Stimulated activated CD8-positive, alpha-beta memory T cell treated with anti-CD3 and anti-CD28 coated beads, Interleukin-7, amount 100 ng/mL, for 1 hour (primary cell): ENCODE measurements around the gene PHYKPL.

ENCODE experiments used
- DNase-seq, 2 donors: peaks; one replicate each; pipeline ENCODE4 v3.0.0-alpha.2; 2020; ENCODE audit warnings: low read depth in 2 of 2

Gene PHYKPL

DNA sequence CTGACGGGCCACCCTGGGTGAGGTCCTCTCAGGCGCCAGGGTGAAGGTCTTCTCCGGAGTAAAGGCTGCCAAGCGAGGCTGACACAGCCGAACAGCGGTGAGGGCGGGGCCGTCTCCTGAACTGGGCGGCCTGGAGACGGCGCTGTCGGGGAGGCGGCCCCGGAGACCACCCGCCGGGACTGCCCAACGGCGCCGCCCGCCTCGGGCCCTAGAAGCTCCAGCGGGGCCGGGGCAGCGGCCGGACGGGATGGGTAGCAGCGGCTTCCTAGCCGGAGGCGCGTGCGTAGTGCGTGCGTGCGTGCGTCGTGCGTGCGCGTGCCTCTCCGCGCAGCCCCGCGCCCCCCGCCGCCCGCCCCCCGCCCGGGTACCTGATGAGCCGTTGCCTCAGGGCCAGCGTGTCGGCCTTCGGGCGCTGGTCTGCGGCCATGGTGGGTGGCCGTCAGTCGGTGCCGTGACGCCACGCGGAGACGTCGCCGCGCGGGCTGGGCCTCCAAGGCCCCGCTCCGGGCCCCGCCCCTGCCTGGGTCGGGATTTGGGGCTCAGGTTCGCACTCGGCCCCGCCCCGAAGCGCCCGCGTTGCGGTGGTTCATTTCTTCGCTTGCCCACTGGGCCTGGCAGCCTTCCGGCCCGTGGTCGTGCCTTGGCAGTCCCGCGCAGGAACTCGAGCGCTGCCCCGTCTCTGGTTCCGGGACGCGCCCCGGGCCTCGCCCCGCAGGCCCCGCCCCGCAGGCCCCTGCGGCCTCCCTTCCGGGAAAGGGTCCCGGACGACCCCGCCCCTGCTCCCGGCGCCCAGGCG is at the start of gene PHYKPL:
PHYKPL (minus strand) TSS at position 679 of the 796 bp plus-strand sequence; CDS start at position 427, 252 bp downstream.
- DNase-seq: peak; percentile 31 to 41

GRCh38 chr5:178282391-178282790 is 49.8 kb upstream of the PHYKPL start:
- DNase-seq: no peak

GRCh38 chr5:178281331-178281730 is 48.7 kb upstream of the PHYKPL start:
- no peak for DNase-seq

- no peak for DNase-seq
Observed at GRCh38 chr5:178280631-178281030, 48.0 kb upstream of the PHYKPL start.

DNA sequence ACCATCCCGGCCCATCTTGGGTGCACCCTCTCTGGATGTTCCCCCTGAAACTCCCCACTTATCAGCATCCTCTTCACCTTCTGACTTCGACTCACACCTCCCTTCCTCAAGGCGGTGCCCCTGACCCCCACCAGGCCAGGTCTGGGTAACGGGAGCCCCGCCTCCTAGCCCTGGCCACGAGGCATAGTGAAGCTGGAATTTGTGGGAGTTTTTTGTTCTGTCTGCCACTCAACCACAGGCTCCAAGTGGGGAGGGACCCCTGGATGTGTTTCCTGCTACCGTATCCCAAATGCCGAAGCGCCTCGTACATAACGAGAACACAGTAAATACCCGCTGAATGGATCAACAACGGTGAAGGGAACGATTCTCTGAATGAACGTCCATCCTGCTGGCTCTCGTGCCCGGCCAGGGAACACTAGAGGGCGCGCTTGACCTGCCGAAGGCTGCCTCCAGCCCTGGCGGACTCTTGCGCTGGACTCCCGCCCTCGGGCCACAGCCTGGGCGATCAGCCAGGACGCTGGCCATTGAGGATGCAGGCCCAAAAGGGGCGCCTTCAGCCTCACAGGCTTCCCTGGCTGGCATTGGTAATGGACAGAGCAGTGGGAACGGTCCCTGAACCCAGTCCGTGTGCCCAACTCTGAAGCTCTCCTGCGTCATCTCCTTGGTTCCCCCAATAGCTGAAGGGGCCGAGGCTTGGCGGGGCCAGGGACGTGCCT is 47.3 kb upstream of the PHYKPL start:
- peak; percentile 23 to 35 for DNase-seq

DNA sequence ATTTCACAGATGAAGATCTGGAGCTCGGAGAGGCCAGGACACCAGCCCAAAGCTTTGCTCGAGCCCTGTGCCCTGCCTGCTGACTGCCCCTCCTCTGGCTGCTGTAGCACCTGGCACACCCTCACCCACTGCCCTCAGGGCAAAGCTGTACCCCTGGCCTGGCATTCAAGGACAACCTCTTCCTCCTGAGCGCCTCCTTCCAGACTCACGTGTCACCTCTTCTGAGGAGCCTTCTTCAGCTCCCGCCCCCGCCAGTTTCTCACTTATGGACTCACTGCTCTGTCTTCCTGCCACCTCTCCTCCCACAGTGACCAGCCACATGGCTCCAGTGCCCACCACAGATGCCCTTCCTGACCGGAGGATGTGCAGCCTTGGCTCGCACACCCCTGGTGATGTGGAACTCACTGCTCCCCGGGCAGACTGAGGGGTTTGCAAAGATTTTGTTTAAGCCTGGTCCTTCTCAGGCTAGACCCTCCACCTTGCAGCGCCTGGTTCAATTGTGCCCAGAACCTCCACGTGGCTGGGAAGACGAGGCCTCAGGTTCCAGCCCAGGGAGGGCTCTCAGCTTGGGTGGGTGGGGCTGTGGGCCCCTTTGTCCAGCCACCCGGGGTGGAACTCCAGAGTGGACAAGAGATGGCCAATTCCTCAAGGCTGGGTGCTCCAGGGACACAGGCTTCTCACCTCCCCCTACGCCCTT is 46.6 kb upstream of the PHYKPL start:
- DNase-seq: no peak

DNA sequence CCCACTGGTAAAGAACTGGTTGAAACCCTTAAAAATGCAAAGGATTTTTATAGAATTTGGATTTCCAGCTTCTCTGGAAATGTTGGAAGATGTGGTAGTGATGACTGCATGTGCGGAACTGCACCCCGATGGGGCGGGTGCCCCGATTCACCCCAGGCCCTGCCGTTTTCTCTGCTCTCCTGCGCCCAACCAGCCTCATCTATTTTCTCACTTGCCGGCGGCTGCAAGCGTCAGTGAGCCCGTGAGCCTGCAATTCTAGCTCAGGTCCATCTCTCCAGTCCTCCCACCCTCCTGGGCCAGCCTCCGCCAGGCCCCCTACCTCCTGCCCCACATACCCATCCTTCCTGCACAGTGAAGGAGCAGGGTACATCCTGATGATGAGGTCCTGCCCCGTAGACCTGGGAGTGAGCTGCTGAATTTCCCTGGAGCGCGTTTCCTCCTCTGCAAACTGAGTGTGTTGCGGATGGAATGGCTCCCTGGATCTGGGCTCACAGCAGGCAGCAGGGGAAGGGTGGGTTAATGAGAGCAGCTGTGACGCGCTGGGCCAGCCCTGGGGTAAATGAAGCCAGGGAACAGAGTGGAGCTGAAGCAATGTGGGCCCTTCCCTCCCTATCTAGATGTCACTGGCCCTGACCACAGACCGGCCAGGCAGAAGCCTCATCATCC is 45.9 kb upstream of the PHYKPL start:
- DNase-seq: no peak

- no peak for DNase-seq
Observed at GRCh38 chr5:178277866-178278265, 45.3 kb upstream of the PHYKPL start.

- no peak for DNase-seq
Observed at GRCh38 chr5:178277346-178277745, 44.7 kb upstream of the PHYKPL start.

GRCh38 chr5:178274781-178275537 is 42.4 kb upstream of the PHYKPL start:
- no peak for DNase-seq

DNA sequence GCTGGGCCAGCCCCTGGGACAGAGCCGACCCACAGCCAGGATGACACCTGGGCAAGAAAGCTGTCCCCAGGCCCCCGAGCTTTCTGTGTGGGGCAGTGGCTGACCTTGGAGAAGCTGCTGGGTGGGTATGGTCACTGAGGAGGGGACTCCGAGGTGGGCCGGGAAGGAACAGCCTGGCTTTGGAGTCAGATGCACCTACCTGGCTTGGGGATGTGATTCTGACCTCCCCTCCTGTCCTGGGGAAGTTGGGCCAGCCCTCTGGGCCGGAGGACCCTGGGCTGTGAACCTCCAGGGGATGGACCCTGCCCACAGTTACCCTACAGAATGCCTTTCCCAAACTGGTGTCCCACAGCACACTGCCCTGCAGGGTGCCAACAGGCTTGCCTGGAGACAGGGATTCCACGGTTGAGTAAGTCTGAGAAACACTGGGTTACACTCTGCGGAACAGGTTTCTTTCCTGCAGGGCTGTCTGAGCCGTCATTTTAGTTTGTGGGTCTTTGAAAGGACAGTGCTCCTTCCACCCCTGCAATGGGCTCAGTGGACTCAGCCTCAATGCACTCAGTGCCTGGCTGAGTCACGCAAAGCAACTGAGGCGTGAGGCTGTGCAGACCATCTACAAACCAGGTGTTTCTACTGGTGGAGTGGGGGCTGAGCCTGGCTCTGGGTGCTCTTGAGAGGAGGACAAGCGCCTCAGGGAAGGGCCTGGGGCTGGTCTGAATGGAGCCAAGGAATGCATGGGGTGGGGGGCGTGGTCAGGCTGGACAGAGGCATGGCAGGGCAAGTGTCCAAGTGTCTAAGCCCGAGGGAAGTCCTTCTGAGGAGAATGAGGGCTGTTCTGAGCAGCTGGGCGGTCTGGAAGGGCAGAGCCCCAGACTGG is 41.3 kb upstream of the PHYKPL start:
- no peak for DNase-seq

DNA sequence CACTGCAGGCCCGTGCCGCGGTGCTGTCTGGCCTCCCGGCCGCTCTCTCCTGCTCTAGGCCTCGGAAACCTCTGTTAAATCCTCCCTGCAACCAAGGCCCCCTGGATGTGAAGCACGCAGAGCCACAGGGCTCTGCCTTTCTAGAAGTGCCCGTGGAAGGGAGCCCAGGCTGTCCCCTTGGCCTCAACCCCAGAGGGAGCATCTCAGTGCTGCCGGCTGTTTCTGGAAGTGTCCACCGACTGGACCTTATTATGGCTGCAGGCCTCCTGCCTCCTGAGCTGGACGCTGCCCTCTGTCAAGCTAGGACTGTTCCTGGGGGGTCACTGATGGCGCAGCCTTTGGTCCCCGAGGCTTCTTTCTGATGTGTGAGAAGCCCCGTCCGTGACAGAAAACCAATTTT is 40.4 kb upstream of the PHYKPL start:
- DNase-seq: no peak

- DNase-seq: no peak
Observed at GRCh38 chr5:178272591-178272990, 40.0 kb upstream of the PHYKPL start.

DNA sequence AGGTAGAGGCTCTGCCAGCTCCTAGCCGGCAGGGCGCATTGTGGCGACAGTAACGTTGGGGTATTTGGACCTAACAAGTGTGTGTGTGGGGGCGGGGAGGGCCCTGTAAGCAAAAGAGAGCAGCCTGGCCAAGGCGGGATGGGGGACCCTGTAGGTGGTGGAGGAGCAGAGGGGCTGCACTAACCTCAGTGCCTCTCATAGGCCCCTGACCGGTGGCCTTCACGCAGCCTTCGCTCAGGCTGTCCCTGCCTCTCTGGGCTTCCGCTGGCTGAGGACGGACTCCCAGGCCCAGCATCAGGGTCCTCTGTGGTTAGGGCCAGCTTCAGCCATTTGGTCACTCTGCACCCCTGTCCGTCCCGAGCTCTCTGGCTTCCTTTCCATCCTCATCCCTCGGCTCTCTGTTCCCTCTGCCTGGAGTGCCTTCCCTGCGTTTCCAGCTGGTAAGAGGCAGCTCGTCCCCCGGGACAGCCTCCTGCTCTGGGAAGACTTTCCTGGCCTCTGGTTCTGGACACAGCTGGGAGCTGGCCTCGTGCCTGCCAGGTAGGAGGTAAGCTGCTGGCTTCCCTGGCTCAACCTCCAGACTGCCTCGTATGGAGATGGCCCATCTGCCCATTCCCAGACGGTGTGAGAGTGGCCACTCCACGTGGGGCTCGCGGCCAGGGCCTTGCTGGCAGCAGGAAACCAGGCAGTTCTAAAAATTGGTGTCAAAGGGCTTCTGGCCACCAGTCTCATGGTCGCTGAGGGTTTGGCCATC is 39.3 kb upstream of the PHYKPL start:
- DNase-seq: no peak

- DNase-seq: no peak
Observed at GRCh38 chr5:178271231-178271630, 38.6 kb upstream of the PHYKPL start.

DNA sequence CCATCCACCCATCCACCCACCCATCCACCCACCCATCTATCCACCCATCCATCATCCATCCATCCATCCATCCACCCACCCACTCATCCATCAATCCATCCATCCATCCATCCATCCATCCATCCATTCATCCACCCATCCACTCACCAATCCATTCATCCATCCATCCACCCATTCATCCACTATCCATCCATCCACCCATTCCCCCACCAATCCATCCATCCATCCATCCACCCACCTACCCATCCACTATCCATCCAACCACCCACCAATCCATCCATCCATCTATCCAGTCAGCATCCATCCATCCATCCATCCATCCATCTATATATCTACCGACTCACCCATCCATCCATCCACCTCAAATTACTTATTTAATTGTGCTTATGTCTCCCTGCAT is 36.9 kb upstream of the PHYKPL start:
- DNase-seq: no peak

- DNase-seq: no peak
Observed at GRCh38 chr5:178267876-178268275, 35.3 kb upstream of the PHYKPL start.

DNA sequence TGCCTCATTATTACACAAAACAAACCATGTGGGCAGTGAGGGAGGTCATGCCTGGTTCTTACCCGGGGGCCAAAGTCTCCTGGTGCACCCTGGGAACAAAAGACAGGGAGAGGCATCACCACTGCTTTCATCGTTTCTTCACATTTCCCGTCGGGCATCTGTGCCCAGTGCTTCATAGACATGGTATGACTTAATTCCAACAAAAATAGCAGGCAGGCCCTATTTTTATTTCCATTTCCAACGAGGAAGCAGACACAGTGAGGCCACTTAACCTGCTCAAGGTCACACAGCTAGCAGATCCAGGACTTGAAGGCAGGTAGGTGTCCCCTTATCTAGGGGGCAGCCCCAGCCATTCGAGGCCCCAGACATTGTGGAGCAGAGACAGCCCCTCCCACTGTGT is 34.6 kb upstream of the PHYKPL start:
- DNase-seq: no peak

- DNase-seq: no peak
Observed at GRCh38 chr5:178266581-178266980, 34.0 kb upstream of the PHYKPL start.

DNA sequence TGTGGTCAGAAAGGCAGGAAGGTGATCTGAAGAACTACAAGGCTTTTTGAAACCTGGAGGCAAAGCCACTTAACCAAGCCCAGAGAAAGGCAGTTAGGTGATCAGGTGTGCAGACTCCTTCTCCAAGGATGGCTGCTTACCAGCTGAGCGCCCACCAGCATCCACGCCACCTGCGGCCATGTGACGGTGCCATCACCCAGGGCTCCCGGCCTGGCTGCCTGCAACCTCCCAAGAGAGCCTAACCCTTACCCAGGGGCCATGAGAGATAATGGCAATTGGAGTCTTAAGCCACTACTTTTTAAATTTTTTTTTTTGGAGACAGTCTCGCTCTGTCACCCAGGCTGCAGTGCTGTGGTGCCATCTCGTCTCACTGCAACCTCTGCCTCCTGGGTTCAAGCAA is 33.1 kb upstream of the PHYKPL start:
- DNase-seq: no peak
